Measurements from ENCODE around the gene SLC26A3.
A peak's percentile ranks its signal among the peaks of the same experiment; 100 is the strongest.

The SLC26A3 gene

DNA sequence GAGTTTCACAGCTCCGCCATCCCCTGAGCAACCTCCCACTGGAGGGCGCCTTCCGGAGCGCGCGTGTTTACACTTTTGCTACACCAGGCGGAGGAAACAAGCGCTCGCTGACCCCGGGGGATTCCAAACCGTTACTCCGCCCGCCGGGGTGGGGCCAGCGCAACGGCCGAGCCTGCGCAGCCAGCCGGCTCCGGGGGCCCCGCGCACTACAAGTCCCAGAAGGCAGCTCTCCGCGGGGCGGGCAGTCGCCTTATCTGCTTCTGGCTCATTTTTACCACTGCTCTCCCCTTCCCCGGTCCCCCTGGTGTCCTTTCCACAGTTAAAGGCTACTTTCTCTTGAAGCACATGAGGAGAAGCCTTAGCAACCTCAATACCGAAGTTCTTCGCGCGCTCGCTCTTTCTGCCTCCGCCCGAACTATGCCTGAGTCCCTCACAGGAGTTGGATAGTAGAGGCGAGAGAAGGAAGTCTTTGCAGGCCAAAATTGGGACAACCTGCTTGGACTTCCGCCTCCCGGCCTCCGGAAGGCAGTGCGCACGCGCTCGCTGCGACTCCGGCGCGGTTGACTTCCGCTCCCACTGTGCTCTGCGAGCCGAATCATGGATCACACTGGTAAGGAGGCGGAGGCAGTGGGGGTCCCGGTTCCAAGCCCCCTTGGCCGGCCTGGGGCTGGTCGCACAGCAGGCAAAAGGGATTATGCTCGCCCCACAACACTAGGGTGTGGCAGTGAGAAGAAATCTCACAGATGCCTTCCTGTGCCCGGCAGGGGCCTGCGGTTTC, 59.3 kb downstream of the SLC26A3 start, which contains the start of gene CBLL1:
Gene CBLL1, plus strand, starts transcription at position 576 of the 778 bp plus-strand sequence. Its CDS starts 22 bp downstream, at position 598.
- DNase-seq: peak; percentile 70

DNA sequence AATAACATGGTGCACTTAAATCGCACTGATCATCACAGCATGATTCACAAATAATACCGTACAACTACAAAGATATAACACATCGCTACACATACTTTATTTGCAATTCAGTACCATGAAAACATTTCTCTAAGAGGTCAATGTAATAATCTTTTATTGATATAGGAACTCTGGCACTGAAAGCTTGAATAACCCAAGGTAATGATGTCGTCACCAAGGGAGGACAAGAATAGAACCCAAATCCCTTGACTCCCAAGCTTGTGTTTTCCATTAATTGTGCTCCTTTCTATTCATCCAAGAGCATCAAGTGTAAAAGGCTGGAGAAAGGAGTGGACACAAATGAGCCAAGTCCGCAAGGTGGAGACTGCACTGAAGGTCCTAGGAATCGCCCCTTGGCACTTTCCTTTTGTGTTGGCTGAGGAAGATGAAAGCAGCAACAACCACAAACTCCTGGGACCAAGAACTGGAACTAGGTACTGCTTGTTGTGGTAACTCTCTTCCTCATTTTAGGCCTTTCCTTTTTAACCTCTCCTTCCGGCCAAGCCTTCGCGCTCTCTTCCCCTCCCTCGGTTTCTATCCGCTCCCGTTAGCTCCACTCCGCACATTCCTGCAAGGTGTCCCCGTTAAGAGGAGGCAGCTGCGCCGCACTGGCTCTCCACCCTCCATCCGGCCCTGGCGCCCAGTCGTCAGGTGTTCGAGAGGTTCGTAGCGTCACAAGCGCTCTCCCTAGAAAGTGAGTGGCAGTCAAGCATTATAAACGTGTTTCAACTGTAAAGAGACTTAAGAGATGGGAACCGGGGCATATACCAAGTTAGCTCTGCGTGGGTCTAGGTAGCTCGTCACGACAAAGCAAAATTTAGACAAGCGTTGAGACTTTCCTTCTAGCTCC, 60.1 kb downstream of the SLC26A3 start:
- DNase-seq: peak; percentile 27

DNA sequence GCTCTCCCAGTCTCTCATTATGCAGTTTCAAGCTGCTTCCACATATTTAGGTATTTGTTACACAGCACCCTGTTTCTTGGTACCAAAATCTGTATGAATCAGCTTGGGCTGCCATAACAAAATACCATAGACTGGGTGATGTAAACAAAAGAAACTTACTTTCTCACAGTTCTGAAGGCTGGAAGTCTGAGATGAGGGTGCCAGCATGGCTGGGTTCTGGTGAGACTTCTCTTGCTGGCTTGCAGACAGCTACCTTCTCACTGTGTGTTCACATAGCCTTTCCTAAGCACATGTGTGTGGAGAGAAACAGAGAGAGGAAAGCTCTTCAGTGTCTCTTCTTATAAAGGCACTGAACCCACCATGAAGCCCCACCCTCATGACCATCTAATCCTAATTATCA, 74.7 kb downstream of the SLC26A3 start:
- DNase-seq: no peak

DNA sequence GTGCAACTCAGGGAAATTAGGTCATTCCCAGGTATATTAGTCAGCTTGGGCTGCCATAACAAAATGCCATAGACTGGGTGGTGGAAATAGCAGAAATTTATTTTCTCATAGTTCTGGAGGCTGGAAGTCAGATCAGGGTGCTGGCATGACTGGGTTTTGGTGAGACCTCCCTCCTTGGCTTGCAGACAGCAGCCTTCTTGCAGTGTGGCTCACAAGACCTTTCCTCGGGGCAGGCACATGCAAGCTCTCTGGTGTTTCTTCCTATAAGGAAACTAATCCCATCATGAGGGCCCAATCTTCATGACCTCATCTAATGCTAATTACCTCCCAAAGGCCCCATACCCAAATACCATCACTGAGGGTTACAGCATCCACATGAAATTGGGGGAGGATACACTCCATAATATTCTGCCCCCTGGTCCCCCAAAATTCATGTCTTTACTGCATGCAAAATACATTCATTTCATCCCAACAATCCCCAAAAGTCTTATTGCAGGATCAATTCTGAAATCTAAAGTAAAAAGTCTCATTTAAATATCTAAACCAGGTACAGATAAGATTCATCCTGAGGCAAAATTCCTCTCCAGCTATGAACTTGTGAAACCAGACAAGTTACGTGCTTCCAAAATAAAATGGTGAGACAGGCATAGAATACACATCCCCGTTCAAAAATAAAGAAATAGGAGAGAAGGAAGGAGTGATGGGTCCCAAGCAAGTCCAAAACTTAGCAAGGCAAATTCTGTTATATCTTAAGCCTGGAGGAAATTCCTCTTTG, 76.5 kb downstream of the SLC26A3 start:
- no peak for DNase-seq

DNA sequence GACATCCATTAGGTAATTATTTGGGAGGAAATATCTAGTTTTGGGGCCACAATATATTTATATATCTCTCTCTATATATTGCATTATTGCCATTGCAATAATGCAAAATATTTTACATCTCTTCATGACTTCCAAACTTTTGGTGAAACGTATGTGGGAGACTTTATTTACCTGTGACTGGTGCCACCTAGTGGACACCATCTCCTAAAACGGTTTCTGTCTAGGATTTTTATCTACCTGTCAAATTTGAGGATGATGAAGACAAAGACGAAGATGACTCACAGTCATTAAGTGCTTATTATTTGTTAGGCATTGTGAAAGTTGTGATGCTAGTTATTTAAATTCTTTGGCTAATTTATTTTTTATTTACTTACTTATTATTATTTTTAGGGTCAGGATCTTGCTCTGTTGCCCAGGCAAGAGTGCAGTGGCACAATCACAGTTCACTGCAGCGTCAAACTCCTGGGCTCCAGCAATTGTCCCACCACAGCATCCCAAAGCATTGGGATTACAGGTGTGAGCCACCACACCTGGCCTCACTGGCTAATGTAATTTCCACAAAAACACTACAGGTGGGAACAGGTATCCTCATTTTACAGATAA, 77.8 kb downstream of the SLC26A3 start:
- DNase-seq: no peak

DNA sequence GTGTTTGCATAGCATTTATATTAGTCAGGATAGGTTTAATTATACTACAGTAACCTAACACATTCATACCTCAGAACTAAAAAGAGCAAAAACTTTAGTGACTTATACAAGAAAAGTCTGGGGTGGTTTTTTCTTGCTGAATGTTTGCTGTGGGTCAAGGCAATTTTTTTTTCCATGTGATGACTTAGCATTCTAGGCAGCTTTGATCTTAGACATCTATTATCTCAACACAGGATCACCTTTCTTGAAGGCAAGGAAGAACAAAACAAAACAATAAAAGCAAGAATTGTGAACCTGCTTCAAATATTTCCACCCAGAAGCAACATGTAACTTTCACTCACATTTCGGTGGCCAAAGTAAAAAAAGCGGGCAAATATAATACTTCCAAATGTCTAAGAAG, 79.8 kb downstream of the SLC26A3 start:
- no peak for DNase-seq

- no peak for DNase-seq
Measured at GRCh38 chr7:107721286-107721685, 81.7 kb downstream of the SLC26A3 start.

DNA sequence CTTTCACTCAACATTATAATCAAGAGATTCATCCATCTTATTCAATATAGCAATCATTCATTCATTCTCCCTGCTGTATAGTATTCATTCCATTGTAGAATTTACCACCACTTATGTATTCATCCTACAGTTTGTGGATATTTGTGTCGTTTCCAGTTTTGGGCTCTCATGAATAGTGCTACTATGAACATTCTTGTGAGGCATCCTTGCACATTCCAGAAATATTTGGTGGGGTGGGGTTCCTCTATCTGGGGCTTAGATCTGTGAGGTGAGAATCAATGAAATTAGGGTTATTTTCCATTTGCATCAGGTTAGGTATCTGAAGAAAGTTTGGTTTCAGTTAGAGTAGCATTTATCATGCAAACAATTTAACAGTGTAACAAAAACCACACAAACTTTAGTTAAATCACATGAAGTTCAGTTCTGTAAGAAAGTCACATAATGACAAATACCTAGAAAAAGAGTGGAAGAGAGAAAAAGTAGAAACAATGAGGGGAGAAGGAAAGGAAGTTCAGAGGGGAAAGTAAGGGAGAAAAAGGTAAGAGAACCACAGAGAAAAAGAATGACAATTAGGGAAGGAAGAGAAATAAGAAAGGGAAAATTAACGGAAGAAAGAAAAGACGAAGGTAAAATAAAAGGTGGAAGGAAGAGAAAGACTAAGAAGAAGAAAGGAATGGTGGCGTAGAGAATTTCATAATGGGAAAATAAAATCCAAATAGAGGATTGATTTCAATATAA, 84.4 kb downstream of the SLC26A3 start:
- DNase-seq: no peak

GRCh38 chr7:107715531-107715930, 87.5 kb downstream of the SLC26A3 start:
- no peak for DNase-seq

Data from NCI-H510A (cell line).